C1 segment of cervical spinal cord (tissue), 14 donors: ENCODE results near the gene ATXN3L.
"Not testable (repeated sequence)": the region's sequence is repeated elsewhere in the genome, so short reads cannot be mapped to it uniquely, and the experiment has no call there.

Source experiments
- DNase-seq, 14 donors: peaks; one replicate each; lab custom pipeline; 2025; lab: John Stamatoyannopoulos, UW

Gene ATXN3L

GRCh38 chrX:13307041-13307440 is 12.8 kb downstream of the ATXN3L start:
- DNase-seq = no peak

GRCh38 chrX:13305108-13305507 is 14.7 kb downstream of the ATXN3L start:
- DNase-seq = no peak

- DNase-seq = no peak
Measured at GRCh38 chrX:13304052-13304451, 15.8 kb downstream of the ATXN3L start.

- not testable (repeated sequence) for DNase-seq
Measured at GRCh38 chrX:13303248-13303647, 16.6 kb downstream of the ATXN3L start.

- DNase-seq = no peak
Measured at GRCh38 chrX:13298836-13299235, 21.0 kb downstream of the ATXN3L start.

- DNase-seq = no peak
Measured at GRCh38 chrX:13295841-13296240, 24.0 kb downstream of the ATXN3L start.

- DNase-seq = no peak
Measured at GRCh38 chrX:13293700-13294099, 26.2 kb downstream of the ATXN3L start.

- no peak for DNase-seq
Measured at GRCh38 chrX:13290891-13291614, 28.8 kb downstream of the ATXN3L start.

- DNase-seq = no peak
Measured at GRCh38 chrX:13288671-13289070, 31.2 kb downstream of the ATXN3L start.

GRCh38 chrX:13287816-13288215 is 32.0 kb downstream of the ATXN3L start:
- DNase-seq = no peak

- no peak for DNase-seq
Measured at GRCh38 chrX:13285693-13286092, 34.2 kb downstream of the ATXN3L start.

GRCh38 chrX:13285229-13285628 is 34.6 kb downstream of the ATXN3L start:
- DNase-seq = no peak

- DNase-seq = no peak
Measured at GRCh38 chrX:13284570-13284969, 35.3 kb downstream of the ATXN3L start.

GRCh38 chrX:13283950-13284546 is 35.8 kb downstream of the ATXN3L start:
- no peak for DNase-seq

- DNase-seq = no peak
Measured at GRCh38 chrX:13283512-13283911, 36.3 kb downstream of the ATXN3L start.

- DNase-seq = no peak
Measured at GRCh38 chrX:13281289-13281688, 38.6 kb downstream of the ATXN3L start.

GRCh38 chrX:13279279-13280018 is 40.4 kb downstream of the ATXN3L start:
- DNase-seq = no peak

- no peak for DNase-seq
Measured at GRCh38 chrX:13277539-13277938, 42.3 kb downstream of the ATXN3L start.

- DNase-seq = no peak
Measured at GRCh38 chrX:13276991-13277390, 42.9 kb downstream of the ATXN3L start.

- DNase-seq = no peak
Measured at GRCh38 chrX:13275031-13275430, 44.8 kb downstream of the ATXN3L start.

GRCh38 chrX:13272426-13272825 is 47.4 kb downstream of the ATXN3L start:
- DNase-seq = no peak

GRCh38 chrX:13271511-13271910 is 48.3 kb downstream of the ATXN3L start:
- no peak for DNase-seq

GRCh38 chrX:13270360-13270759 is 49.5 kb downstream of the ATXN3L start:
- no peak for DNase-seq
